K562 (cell line): Measurements from ENCODE around the gene NEURL1B. TPM values are rescaled to one million over a fixed set of nuclear protein-coding genes. Genes with fewer than 3 reads are reported as not detected.

Experiments used
- ATAC-seq: fragments of 200-7000 bp; cut with Tn5 transposase; 3 replicates; pipeline ENCODE4 v1.9.1; 2020; ENCODE audit warnings: moderate library complexity
- BruUV-seq: library from RNA; stranded (reverse); fragments of 400-500 nt; replicated peaks from 2 replicates; lab custom pipeline; 2021; lab: Mats Ljungman, UMichigan
- CTCF ChIA-PET: fragments of 300-600 bp; formaldehyde crosslinking; extraction: SDS; loops from one replicate; lab custom pipeline; 2021; ENCODE audit warnings: low intra/inter-chr PET ratio; lab: Yijun Ruan, JAX
- POLR2A ChIA-PET: fragments of 300-600, 350-650 bp; sonication (Branson Sonifier 250); formaldehyde crosslinking; extraction: SDS; loops from one replicate; lab custom pipeline; 2021; ENCODE audit warnings: antibody characterized with exemption, inconsistent platforms; lab: Yijun Ruan, JAX
- DNase-seq, 4 experiments: peaks; one replicate each; pipeline versions ENCODE4 v3.0.0 to v3.0.0-alpha.2; 2011 to 2018; ENCODE audit warnings: low spot score in 3 of 4, mixed read lengths in 3 of 4; ENCODE audit errors: extremely low read depth in 1 of 4
- FAIRE-seq: peaks from 2 replicates; lab custom pipeline; 2011; peaks lifted over from hg19 to GRCh38; lab: Jason Lieb, UNC
- H2AFZ ChIP-seq: 2 replicates; pipeline ENCODE4 v1.6.0; 2011; ENCODE audit warnings: low read depth, low read length, control low read depth, inconsistent platforms
- H3K27ac ChIP-seq: fragments of 200-600 bp; 3 replicates; pipeline ENCODE4 v1.8.0; 2011; ENCODE audit warnings: low read depth, mild to moderate bottlenecking, control low read depth, inconsistent platforms, low read length, moderate library complexity, mixed read lengths; ENCODE audit errors: extremely low read depth
- H3K27me3 ChIP-seq, 2 experiments: fragments of 300-600 bp in 1 of 2; 2 replicates in 1 of 2; 3 replicates in 1 of 2; pipeline versions ENCODE4 v1.6.0 to v1.8.0; 2011; ENCODE audit warnings: inconsistent platforms in 2 of 2, low read length in 2 of 2, mild to moderate bottlenecking in 1 of 2, mixed read lengths in 1 of 2, moderate library complexity in 1 of 2; ENCODE audit not compliant: control insufficient read depth in 2 of 2, insufficient read depth in 2 of 2
- H3K36me3 ChIP-seq: fragments of 300-600 bp; 3 replicates; pipeline ENCODE4 v1.8.0; 2011; ENCODE audit warnings: mild to moderate bottlenecking, low read length, inconsistent platforms; ENCODE audit not compliant: control insufficient read depth, insufficient read depth
- H3K4me1 ChIP-seq, 2 experiments: fragments of 200-600 bp in 1 of 2; replicated peaks in 1 of 2; 2 replicates in 1 of 2; 3 replicates in 1 of 2; pipeline versions ENCODE4 v1.5.1 to v1.8.0; 2011; ENCODE audit warnings: inconsistent platforms in 2 of 2, low read length in 2 of 2, mild to moderate bottlenecking in 1 of 2, mixed read lengths in 1 of 2, moderate library complexity in 1 of 2; ENCODE audit not compliant: control insufficient read depth in 2 of 2, insufficient read depth in 2 of 2
- H3K4me2 ChIP-seq: 2 replicates; pipeline ENCODE4 v1.6.1; 2011; ENCODE audit warnings: low read length, control low read depth, inconsistent platforms, mixed read lengths; ENCODE audit not compliant: insufficient read depth
- H3K4me3 ChIP-seq: fragments of 200-600 bp; sonication (generic), shearing (Covaris generic); 2 replicates; pipeline ENCODE4 v1.5.1; 2016; ENCODE audit warnings: control low read depth, inconsistent platforms
- H3K79me2 ChIP-seq: fragments of 200-600 bp; 3 replicates; pipeline ENCODE4 v1.8.0; 2011; ENCODE audit warnings: low read length, inconsistent platforms; ENCODE audit not compliant: control insufficient read depth, insufficient read depth
- H3K9ac ChIP-seq, 2 experiments: 2 replicates each; pipeline versions ENCODE4 v1.6.0 to v1.6.1; 2011; ENCODE audit warnings: low read depth in 2 of 2, low read length in 2 of 2, control low read depth in 1 of 2, inconsistent platforms in 1 of 2, mild to moderate bottlenecking in 1 of 2, mixed read lengths in 1 of 2; ENCODE audit not compliant: insufficient read depth in 1 of 2
- H3K9me1 ChIP-seq: one replicate; pipeline ENCODE4 v1.6.0; 2011; ENCODE audit warnings: inconsistent platforms, mild to moderate bottlenecking, low read length, moderate library complexity; ENCODE audit not compliant: control insufficient read depth, insufficient read depth
- H3K9me3 ChIP-seq: replicated peaks from 2 replicates; pipeline ENCODE4 v1.5.1; 2011; ENCODE audit warnings: low read depth, low read length, inconsistent platforms; ENCODE audit not compliant: control insufficient read depth, insufficient read depth
- H4K20me1 ChIP-seq: replicated peaks from 2 replicates; pipeline ENCODE4 v1.6.1; 2011; ENCODE audit warnings: low read length, inconsistent platforms, mixed read lengths; ENCODE audit not compliant: control insufficient read depth, insufficient read depth
- CSDE1 ChIP-seq, 2 experiments: fragments of 450-650 bp; IDR thresholded peaks; 2 replicates each; pipeline ENCODE4 v1.6.1; 2016; ENCODE audit warnings: mild to moderate bottlenecking in 1 of 2
- ESRRA ChIP-seq: fragments of 450-650 bp; IDR thresholded peaks from 2 replicates; pipeline ENCODE4 v1.6.1; 2014; ENCODE audit warnings: low read depth, mild to moderate bottlenecking, moderate library complexity, borderline replicate concordance
- GTF2E2 ChIP-seq: fragments of 200-800 bp; sonication (Bioruptor generic); IDR thresholded peaks from 2 replicates; pipeline ENCODE4 v1.6.1; 2016; ENCODE audit warnings: missing genetic modification characterization, missing compliant biosample characterization
- MAFF ChIP-seq: IDR thresholded peaks from 2 replicates; pipeline ENCODE4 v1.6.1; 2012; ENCODE audit warnings: low read length, improper control_type of control experiment
- SPI1 ChIP-seq: IDR thresholded peaks from 2 replicates; pipeline ENCODE4 v1.6.1; 2011; ENCODE audit warnings: low read depth, low read length, control low read depth, borderline replicate concordance
- ZC3H4 ChIP-seq: sonication (generic); formaldehyde crosslinking; IDR thresholded peaks from 2 replicates; pipeline ENCODE4 v1.9.0; 2021; ENCODE audit warnings: missing genetic modification reagents, borderline replicate concordance
- ZNF398 ChIP-seq: fragments of 250-450 bp; sonication (Bioruptor Pico); IDR thresholded peaks from 2 replicates; pipeline ENCODE4 v1.8.0; 2021; ENCODE audit warnings: moderate library complexity, mild to moderate bottlenecking, inconsistent platforms
- ZNF639 ChIP-seq, 2 experiments: fragments of 200-800 bp in 1 of 2; sonication (Bioruptor generic) in 1 of 2; sonication (generic) in 1 of 2; formaldehyde crosslinking in 1 of 2; IDR thresholded peaks in 1 of 2; conservative IDR thresholded peaks in 1 of 2; 2 replicates each; pipeline versions ENCODE4 v1.5.0 to v1.6.1; 2016 to 2020; ENCODE audit warnings: missing compliant biosample characterization in 1 of 2, missing genetic modification characterization in 1 of 2, missing genetic modification reagents in 1 of 2
- WGBS: fragments of 100-300 bp; shearing (Covaris generic); methylation state at CpG from one replicate; pipeline ENCODE4 v1.1.6; 2016; ENCODE audit warnings: low coverage, mixed read lengths; ENCODE audit not compliant: insufficient coverage; ENCODE audit errors: missing lambda C conversion rate; 5-methylcytosine and 5-hydroxymethylcytosine counted together
- in situ Hi-C: fragments of 300-500 bp; cut with MboI; formaldehyde crosslinking; loops from 4 replicates; pipeline ENCODE4 v1.15.0; 2018; ENCODE audit warnings: inconsistent platforms, mixed read lengths
- intact Hi-C: fragments of 100-400 bp; cut with micrococcal nuclease; formaldehyde crosslinking; loops from 2 replicates; pipeline ENCODE4 v1.14.2; 2022
- polyA plus RNA-seq, 8 experiments: library from polyadenylated mRNA; depleted of rRNA in 4 of 8; stranded (reverse) in 5 of 8; unstranded in 3 of 8; fragments of >200 nt; fragmentation: Nextera tagmentation in 2 of 8; fragmentation: Illumina TruSeq in 1 of 8; extraction: Ambion mirVana in 2 of 8; extraction: Trizol in 1 of 8; gene quantifications; 2 replicates each; pipeline versions ENCODE4 v1.2.1 to v1.2.3, GENCODE V29; 2011 to 2014; ENCODE audit warnings: inconsistent platforms in 1 of 8, missing spikeins in 1 of 8
- total RNA-seq, 7 experiments: library from RNA; depleted of rRNA in 6 of 7; stranded (reverse); fragments of >200 nt in 6 of 7; fragmentation: Illumina TruSeq in 2 of 7; extraction: Trizol in 2 of 7; gene quantifications; 2 replicates each; pipeline versions ENCODE4 v1.2.1 to v1.2.3, GENCODE V29; 2011 to 2021; ENCODE audit warnings: low replicate concordance in 1 of 7
- TF ChIP-seq, protein P1 (sequence below), 3 experiments: IDR thresholded peaks in 2 of 3; conservative IDR thresholded peaks in 1 of 3; 2 replicates each; pipeline ENCODE4 v1.5.1; 2011 to 2012; ENCODE audit warnings: low read length in 3 of 3, mild to moderate bottlenecking in 3 of 3, control low read depth in 2 of 3, improper control_type of control experiment in 1 of 3, inconsistent platforms in 1 of 3, low read depth in 1 of 3, mixed read lengths in 1 of 3, moderate library complexity in 1 of 3; ENCODE audit not compliant: insufficient read depth in 2 of 3

The NEURL1B gene
- total and polyA plus RNA-seq, 9 of the 15 experiments (the other 6 are each of a cell fraction or from before 2014, with no cell fraction given): 0.04 TPM; not detected in 8

DNA sequence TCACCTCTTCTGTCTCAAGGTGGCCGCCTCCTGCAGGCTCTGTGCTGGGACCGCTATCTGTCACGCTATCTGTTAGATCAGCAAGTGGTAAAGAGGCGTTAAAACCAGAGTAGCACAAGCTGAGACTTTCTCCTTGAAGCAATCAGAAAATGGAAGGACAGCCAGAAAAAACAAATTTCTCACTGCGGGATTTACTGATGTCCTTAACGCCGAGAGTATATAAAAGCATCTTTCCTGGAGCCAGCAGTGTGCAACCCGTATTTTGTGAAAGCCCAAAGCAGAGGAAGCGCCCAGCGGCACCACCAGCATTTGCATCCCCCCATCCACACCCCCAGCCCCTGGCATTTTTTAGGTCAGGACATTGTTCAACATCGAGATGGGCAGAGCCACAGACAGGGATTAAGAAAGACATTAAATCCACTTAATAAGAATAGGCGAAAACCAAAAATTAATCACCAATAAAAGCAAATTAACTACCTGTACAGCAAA is 81.3 kb downstream of the NEURL1B start:
- intact Hi-C loops: no loop called here
- Histone ChIP-seq H4K20me1 (0 out of 2 replicates have a peak, but pooled peaks cover 2% of the 10 kb centered on the region), H3K79me2 (no peaks in the 10 kb centered on the region), H3K9ac (no peak overlapping the region), H3K4me3 (no peak overlapping the region), H3K36me3 (no peaks in the 10 kb centered on the region)
- 7% methylated on average over 12 of the region's 12 CpGs for WGBS
- no TSS peak for BruUV-seq
- TF ChIP-seq ESRRA: peak; percentile 86
- TF ChIP-seq ZC3H4 (CRISPR knock-in tag): no peak
- TF ChIP-seq, all 486 proteins: peak for 1
- ChIA-PET POLR2A (no interaction called here), CTCF (no interaction called here)
- in situ Hi-C loops: loop anchor here (25.0 kb wide), 1 partner anchor 1590 kb away; no protein-coding TSS in a partner anchor
- H3K9me3 ChIP-seq: no peaks in the 10 kb centered on the region
- H3K4me2 ChIP-seq: no peak overlapping the region
- no peaks in the 10 kb centered on the region for H3K9me1 ChIP-seq
- H3K4me1 ChIP-seq: no peaks in the 10 kb centered on the region; a peak in 1 of 5 replicates
- no peak for ATAC-seq
- FAIRE-seq: no peak
- H3K27me3 ChIP-seq: peaks cover 24 to 45% of the 10 kb centered on the region in 2 experiments; a peak in 4 of 5 replicates
- DNase-seq: no peak
- no peak overlapping the region for H2AFZ ChIP-seq
- no peak overlapping the region for H3K27ac ChIP-seq

- H3K9me3 ChIP-seq: no peaks in the 10 kb centered on the region
- CTCF ChIA-PET: no interaction called here
- in situ Hi-C loops: loop anchor here (25.0 kb wide), 1 partner anchor 1589 kb away; no protein-coding TSS in a partner anchor
- POLR2A ChIA-PET: interaction anchor here (0.7 to 2.1 kb wide), 5 partner anchors 9 to 260 kb away, joined by 3 to 9 read pairs (median 3); partner anchors contain the start of genes ATP6V0E1 and DUSP1
- no peak overlapping the region for H2AFZ ChIP-seq
- H3K36me3 ChIP-seq: no peaks in the 10 kb centered on the region
- H3K4me3 ChIP-seq: no peak overlapping the region
- FAIRE-seq (no peak), DNase-seq (no peak), ATAC-seq (no peak)
- no peak overlapping the region for H3K4me2 ChIP-seq
- 0 out of 2 replicates have a peak, but pooled peaks cover 2% of the 10 kb centered on the region for H4K20me1 ChIP-seq
- no peaks in the 10 kb centered on the region; a peak in 1 of 5 replicates for H3K4me1 ChIP-seq
- no peaks in the 10 kb centered on the region for H3K9me1 ChIP-seq
- intact Hi-C loops: no loop called here
- TF ChIP-seq GTF2E2 (tag): no peak
- TF ChIP-seq, protein P1, sequence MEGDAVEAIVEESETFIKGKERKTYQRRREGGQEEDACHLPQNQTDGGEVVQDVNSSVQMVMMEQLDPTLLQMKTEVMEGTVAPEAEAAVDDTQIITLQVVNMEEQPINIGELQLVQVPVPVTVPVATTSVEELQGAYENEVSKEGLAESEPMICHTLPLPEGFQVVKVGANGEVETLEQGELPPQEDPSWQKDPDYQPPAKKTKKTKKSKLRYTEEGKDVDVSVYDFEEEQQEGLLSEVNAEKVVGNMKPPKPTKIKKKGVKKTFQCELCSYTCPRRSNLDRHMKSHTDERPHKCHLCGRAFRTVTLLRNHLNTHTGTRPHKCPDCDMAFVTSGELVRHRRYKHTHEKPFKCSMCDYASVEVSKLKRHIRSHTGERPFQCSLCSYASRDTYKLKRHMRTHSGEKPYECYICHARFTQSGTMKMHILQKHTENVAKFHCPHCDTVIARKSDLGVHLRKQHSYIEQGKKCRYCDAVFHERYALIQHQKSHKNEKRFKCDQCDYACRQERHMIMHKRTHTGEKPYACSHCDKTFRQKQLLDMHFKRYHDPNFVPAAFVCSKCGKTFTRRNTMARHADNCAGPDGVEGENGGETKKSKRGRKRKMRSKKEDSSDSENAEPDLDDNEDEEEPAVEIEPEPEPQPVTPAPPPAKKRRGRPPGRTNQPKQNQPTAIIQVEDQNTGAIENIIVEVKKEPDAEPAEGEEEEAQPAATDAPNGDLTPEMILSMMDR (IDR thresholded peaks at IDR 0.05 in 2 of 3, conservative IDR thresholded peaks at IDR 0.05 in 1 of 3; ENCODE audit: insufficient read depth in 2 of 3, low read depth in 1 of 3, low read length in 3 of 3): no peak
- TF ChIP-seq CSDE1 (IDR thresholded peaks at IDR 0.05): no peak
- TF ChIP-seq ZNF639 (CRISPR knock-in tag; conservative IDR thresholded peaks at IDR 0.05 in 1 of 2, IDR thresholded peaks at IDR 0.05 in 1 of 2): no peak
- TF ChIP-seq SPI1: peak; percentile 67; the same call in 1 of the 2 replicates
- no peak for TF ChIP-seq MAFF
- no peak for TF ChIP-seq ZNF398 (CRISPR knock-in tag)
- H3K9ac ChIP-seq: no peak overlapping the region
- 0% methylated on average over 2 of the region's 2 CpGs for WGBS
- peaks cover 24 to 40% of the 10 kb centered on the region in 2 experiments; a peak in 4 of 5 replicates for H3K27me3 ChIP-seq
- no TSS peak for BruUV-seq
- H3K27ac ChIP-seq: no peak overlapping the region
- no peaks in the 10 kb centered on the region for H3K79me2 ChIP-seq
These were observed 82.4 kb downstream of the NEURL1B start for GRCh38 chr5:172723508-172723907.
